ENCODE data around the gene MAN1A1. TPM values are rescaled to one million over a fixed set of nuclear protein-coding genes. Genes with fewer than 3 reads are reported as not detected.
"Not testable (repeated sequence)": the region's sequence is repeated elsewhere in the genome, so short reads cannot be mapped to it uniquely, and the experiment has no call there.

Gene MAN1A1
- total RNA-seq, 1 experiment from 2014 or later: 16.1 TPM

DNA sequence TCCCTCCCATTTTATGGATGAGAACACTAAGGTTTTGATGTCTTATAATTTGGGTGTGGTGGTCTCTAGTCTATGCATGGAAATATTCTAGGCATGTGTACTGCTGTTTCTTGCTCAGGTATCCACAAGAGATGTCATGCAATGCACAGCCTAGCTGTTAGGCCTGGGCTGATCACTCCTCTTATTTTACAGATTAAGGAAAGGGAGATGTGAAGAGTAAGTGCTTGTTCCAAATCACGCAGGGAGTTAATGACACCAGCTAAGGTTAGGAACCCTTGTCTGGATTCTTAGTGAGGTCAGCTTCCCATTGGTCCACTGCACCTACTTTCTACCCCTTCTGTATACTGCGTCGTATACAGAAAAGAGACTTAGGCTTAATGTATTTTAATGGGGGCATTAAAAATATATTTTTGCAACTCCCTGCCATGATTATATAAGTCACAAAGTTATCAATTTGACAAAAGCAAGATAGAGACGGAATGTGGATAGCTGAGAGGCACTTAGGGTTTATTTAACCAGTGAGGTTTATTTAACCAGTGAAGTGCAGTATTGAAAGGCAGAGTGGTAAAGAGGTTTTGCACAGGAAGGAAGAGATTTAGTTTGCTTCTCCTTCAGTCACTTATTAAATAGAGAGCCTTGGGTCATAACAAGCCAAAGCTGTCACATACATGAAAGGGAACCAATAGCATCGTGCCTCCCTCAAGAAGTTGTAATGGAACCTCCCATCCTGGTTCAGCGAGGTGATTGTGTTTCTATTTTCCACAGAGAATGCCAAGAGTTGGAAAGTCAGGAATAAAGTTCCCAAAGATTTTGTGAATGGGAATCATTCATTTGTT lies 176.1 kb downstream of the MAN1A1 start:
- DNase-seq (ENCODE audit: low spot score): no peak

DNA sequence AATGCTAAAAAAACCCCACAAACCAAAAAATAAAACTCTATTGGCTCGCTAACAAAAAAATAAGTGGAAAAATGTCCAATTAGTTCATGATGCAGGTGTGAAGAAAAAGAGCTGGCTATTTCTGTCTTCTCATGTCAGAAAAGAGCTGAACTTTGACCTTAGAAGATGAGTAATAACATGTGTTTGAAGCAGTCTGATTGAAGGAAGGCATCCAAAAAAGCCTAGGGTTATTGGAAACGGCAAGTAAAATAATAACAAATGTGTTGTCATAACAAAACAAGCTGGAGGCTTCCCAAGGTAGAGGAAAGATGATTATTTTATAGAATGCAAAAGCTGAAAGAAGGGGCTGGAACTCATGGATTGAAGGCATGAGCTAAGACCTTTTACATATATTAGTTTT lies 176.7 kb downstream of the MAN1A1 start:
- no peak for DNase-seq (ENCODE audit: low spot score)

DNA sequence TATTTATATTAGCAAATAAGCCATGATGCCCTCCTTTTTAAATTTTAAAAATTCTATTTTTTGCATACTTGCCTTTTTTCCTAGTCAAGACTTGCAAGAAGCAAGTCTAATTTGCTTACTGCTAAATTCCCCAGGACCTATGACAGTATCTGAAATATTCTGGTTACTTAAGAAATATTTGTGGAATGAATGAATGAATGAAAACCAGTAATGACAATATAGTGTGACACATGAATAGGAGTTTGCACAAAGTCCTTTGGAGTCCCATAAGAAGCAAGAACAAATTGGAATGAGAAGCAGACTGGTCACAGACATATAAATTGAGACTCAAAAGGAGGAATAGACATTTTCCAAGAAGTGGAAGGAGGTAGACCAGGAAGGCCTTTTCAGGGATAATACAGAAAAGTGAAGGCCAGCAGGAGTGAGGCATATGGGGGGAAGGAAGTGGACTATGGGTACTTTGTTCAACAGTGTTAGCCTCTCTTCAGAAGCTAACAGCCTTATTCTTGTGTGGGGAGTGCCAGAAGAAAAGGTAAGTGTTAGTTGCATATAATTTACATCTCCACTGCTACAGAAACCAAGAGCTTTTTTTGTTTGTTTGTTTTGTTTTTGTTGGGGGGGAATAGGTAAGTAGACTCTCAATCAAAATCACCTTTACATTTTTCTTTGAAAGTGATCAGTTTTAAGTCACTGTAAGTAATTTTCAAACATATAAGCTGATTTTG lies 177.5 kb downstream of the MAN1A1 start:
- no peak for DNase-seq (ENCODE audit: low spot score)

DNA sequence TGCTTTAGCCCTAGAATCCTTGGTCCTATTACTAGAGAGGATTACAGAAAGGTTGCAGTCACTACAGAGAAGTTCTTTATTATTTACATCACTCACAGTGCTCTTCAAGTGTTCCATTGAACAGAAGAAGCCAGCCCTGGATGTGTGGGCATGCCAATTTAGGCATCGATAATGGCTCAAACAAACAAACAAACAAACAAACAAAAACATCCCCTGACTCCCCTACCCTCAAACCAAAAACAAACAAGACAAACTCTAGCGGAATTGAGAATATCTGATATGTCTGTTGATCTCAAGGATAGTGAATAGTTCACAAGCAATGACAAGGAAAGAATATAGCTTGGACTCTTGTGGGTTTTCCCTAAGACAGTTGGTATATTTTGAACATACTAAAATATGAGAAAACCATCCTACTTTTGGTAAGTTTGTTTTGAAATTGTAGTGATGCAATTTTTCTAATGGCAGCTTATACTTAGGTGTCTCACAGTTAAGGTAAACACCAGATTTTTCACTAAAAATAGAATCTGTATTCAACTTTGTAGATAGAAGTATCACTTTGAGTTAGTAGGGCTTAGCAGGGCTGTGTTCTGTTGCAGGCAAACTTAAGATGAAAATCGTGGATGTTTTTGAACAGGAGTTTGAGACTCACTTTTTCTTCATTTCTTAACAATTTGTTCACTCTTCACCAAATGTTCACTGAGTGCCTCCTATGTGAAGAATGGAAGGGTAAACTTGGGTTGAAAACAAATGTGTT lies 178.3 kb downstream of the MAN1A1 start:
- DNase-seq (ENCODE audit: low spot score): no peak

DNA sequence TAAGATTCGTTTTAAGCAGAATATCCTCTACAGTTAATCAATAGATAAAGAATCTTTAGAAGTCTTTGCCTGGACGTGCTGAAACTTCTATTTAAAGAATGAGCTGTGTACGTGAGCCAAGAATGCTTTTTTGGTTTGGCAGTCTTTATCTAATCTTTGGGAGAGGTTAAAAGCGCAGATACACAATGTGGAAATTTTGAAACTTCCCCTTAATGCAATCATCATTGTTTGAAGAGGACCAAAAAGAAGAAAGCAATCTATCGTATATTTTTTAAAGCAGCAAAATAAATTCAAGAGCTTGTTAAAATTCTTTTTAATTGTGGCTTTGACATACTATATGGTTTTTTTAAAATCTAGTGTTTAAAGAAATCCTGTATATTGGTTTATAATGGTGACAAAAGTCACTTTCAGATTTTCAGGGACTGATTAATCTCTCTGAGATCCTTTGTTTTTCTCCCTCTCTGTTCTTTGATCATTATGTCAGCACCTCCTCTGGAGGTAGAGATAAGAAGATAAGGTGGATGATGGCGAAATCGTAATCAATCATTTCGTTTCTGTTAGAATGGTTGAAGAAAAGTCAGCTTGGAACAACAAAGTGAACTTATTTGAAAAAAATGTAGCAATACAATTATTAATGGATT lies 179.0 kb downstream of the MAN1A1 start:
- DNase-seq (ENCODE audit: low spot score): no peak

DNA sequence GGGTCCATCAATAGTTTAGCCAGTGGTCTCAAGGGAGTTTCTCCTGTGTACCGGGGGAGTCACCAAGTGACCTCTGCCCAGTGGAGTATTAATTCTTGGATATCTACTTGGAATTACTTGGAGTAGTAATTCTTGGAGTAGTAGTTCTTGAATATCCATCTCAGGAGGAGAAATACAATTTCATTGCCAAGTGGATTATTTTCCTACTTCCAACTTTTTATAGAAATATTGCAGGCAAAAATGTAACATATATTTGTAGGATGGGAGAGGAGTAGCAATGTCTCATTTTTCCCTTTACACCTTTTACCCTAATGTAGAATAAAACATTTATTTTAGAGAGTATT lies 179.5 kb downstream of the MAN1A1 start:
- no peak for DNase-seq (ENCODE audit: low spot score)

DNA sequence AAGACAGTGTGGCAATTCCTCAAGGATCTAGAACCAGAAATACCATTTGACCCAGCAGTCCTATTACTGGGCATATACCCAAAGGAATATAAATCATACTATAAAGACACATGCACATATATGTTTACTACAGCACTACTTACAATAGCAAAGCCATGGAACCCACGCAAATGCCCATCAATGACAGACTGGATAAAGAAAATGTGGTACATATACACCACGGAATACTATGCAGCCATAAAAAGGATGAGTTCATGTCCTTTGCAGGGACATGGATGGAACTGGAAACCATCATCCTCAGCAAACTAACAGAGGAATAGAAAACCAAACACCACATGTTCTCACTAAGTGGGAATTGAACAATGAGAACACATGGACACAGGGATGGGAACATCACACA lies 180.2 kb downstream of the MAN1A1 start:
- DNase-seq (ENCODE audit: low spot score): not testable (repeated sequence)

DNA sequence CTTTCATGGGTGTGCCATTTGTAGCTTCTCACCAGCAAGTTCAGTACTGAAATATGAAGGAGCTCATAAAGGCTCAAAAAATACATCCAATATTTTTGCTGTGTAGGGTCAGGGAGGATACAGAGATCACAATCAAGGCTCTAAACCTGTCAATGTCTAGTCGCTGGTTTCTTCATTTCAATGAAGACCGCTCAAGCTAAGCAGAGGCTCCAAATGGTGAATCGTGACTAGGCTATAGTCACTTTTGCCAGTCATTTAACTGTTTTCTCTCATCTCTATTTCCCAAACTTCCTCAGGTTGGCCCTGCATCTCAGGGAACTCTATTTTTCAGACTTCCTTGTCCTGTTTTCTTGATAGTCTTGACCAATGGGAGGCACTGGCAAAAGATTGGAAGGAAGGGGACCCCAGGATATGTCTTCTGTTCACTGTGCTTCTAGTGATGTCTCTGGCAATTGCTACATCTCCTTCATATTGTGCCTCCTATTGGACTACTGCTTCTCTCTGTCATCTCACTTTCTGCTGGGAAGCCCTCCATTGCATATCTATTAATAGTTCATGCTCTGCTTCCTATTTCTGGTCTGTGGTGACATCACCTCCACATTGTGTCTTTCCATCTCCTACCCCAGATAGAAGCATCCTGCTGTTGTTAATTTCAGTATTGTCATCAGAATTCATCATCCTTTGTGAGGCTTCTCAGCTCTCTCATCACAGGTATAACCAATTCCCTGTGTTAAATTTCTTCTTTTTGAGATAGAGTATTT lies 183.4 kb downstream of the MAN1A1 start:
- DNase-seq (ENCODE audit: low spot score): no peak

DNA sequence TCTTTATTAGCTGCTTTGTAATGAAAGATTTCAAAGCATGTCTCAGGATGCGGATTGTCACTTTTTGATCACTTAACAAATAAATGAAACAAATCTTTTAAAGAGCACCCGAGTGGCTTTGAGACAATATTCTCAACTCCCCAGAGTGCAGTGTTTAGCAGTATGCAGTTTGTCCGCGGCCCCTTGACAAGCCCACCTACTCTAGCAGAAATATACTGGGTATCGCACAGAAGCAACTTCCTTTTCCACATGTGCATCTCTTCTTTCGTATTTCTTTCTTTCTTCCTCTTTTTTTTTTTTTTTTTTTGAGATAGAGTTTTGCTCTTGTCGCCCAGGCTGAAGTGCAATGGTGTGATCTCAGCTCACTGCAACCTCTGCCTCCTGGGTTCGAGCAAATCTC lies 186.6 kb downstream of the MAN1A1 start:
- DNase-seq (ENCODE audit: low spot score): no peak

DNA sequence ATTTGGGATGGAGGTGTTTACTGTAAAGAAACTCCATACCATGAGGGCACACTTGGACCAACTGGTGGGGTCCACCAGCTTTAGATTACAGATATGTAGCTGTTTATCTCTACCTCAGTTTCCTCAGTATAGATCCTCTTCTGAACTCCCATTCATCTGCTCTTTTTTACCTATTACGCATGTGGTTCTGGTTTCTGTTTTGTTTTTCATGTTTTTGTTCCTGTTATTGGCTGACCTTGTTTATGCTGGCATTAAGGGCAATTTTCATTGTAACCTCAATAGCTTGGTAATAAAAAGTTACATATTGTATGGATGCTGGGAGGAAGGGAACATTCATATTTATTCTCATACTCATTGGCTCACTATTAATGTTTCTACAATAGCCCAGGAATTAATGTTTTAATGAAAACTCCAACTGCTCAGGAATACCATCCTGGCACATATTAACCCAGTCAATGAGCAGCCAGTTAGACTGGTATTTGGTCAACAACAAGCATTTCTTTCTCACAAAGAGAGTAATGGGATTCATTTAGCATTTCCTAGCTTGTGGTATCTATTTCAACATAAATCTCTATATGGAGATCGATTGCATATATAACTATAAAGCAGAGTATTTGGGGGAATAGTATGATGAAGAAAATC lies 187.3 kb downstream of the MAN1A1 start:
- no peak for DNase-seq (ENCODE audit: low spot score)

DNA sequence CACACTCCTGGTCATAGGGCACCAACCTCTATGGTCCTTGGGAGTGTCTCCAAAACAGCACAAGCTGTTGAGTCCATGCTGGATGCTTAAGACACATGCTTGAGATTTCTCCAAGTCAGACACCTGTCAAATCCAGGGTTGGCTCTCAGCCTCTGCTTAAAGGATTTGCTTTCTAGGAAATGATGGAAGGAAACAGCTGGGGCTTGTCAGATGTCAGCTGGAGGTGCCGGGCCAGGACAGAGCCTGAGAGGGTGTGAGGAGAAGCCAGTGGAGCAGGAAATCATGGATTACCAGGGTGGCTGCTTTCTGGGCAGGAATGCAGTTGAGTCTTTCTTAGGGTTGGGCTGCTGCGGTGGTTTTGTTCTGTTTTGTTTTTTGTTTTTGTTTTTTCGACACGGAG lies 188.1 kb downstream of the MAN1A1 start:
- DNase-seq (ENCODE audit: low spot score): no peak

DNA sequence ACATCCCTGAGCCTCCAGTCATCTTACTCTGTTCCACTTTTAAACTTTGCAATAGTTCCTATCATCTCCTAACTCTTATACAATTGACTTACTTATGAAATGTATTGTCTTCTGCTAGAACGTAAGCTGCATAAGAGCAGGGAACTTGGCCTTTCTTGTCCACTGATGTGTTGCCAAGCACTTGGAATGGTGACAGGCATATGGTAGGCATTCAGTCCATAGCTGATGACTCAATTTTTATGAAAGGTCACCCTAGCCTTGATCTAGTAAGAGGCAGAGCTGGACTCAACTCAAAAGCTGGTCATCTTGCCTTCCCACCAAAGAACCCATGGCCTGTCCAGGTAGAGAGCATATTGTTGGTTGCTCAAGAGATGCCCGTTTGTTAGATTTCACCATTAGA lies 188.7 kb downstream of the MAN1A1 start:
- DNase-seq (ENCODE audit: low spot score): no peak

DNA sequence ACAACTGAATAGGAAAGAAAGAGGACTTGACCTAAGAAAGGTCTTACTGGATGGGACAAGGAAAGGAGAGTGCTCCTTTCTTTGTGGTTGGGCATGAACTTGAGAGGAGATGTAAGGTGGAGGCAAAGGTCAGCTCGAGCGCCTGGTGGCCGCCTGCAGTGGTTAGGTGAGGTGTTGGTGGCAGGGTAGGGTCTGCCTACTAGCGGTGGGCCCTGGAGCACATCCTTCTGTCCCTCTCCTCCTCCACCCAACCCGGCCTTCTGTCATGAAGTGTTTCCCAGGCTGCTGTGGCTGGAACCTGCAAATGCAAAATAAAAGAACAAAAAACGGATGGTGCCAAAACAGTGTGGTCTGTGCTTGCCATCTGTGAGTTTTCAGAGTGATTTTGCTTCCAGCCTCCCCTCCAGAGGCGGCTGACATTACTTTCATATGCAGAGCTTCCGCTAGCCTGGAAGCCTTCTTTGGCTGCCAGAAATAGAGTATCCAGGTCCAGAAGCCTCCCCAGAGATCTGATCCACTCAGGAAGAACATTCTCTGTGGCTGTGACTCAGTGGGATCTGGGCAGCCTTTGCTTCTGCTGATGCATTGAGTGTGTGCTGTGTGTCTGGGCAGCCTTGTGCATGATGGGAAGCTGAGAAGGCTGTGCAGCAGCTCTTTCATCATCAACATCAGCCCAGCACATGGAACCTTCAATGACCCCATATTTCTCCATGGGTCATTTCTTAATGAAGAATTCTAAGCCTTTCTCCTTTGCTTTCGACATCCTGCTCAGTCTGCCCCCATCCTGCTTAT lies 191.3 kb downstream of the MAN1A1 start:
- DNase-seq (ENCODE audit: low spot score): no peak

DNA sequence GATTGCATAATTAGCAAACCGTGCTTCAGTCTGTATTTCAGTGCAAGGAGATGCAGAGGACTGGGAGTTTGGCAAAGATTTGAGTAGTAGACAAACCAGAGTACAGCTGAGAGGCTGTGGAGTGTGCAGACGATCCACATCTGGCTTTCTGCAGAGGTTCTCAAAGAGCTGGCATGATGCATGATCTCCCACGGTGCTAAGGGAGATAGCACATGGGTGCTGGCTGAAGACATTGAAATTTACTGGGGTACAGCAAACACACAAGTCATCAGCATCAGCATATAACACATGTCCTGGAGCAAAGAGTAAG lies 192.1 kb downstream of the MAN1A1 start:
- DNase-seq (ENCODE audit: low spot score): no peak

DNA sequence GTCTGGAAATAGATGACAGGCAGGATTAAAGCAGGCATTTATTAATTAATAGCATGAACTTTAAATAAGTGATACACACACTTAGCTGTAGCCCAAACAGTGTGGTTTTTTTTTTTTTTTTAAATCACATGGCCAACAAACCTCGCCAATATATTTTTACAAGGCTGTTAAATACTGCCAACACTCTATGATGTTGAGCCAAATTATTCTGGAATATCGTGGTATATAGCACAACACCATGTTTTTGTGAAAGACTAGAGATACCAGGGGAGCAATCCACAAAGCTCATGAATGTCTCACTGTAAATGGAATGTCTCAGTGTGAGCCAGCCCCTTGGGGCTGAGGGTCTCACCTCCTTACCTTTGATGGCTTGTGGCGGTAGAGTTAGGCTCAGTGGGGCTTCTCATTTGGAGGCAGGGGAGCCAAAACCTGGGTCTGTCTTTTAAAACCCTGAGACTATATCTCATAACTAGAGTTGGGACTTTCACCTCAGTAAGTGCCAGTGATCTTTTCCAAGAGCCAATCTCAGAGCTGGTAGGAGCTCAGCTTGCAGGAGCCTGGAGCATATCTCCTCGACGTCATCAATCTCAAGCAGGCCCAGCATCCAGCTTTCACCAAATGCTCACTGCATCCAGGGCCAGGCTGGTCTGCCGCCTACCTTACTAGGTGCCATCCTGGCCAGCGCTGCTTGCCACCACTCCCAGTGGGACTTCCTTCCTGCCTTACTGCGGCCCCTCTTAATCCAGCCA lies 192.6 kb downstream of the MAN1A1 start:
- no peak for DNase-seq (ENCODE audit: low spot score)

DNA sequence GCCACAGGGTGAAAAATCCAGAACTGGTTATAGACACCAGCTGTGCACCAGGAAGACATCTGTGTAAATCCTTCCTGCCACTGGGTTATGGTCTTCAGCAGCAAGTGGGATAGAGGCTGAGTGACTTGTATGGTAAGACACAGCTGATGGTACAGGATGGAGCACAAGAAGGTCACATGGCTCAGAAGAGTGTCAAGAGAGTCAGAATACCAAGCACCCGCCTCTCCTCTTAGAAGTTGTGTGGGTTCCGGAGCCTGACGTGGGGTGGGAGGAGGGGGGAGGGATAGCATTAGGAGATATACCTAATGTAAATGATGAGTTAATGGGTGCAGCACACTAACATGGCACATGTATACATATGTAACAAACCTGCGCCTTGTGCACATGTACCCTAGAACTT lies 193.5 kb downstream of the MAN1A1 start:
- not testable (repeated sequence) for DNase-seq (ENCODE audit: low spot score)

DNA sequence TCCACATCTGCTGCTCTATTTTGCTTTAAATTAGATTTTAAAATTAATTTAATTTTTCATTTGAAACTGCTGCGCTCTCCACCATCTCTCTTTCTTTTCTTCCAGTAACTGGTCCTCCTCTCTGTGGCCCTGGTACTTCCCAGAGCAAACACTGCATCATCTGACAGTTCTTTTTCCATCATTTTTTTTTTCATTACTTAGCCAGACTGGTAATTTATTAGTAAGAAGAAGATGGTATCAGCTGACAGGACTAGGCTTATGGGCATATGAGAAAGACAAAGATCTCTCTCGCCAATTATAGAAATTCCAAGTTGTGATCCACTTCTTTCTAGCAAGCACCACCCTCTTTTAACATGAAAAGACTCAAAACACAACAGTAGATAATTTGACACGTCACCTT lies 197.4 kb downstream of the MAN1A1 start:
- DNase-seq (ENCODE audit: low spot score): no peak

DNA sequence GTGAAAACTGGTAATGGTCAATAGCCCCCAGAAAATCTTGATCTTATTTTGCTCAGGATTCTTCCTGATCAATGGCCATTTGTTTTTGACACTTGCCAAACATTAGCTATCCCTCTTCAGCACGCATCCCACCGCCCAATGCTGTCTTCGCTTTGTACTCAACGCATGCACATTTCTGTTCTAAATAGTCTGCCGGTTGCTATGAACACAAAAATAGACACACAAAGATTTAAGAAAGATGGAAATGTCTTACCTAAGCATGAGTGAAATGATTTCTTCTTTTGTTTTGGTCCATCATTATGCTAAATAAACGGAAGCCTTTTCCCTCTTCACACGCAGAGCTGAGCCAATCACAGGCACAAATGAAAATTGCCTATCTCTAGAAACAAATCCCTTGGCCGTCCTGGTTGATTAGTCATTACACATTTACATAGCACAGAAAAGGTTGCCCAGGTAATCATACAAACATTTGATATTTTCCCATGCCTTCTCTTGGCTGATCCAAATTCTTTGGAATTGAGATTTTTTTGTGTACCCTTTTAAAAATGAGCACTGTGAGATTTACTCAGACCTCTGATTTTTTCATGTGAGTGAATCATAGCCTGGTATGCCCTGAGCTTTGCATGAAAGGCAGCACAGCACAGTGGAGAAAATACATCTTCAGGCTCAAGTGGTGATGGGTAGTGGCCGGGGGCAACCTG lies 200.6 kb downstream of the MAN1A1 start:
- DNase-seq (ENCODE audit: low spot score): no peak
